ENCODE measurements around the gene SMNDC1.

- TF ChIP-seq CTCF (conservative IDR thresholded peaks at IDR 0.05), result no peak
- no peak for TF ChIP-seq ZFX (IDR thresholded peaks at IDR 0.05)
Measured at GRCh38 chr10:110310741-110311140, 6.0 kb upstream of the SMNDC1 start.

Measured in C4-2B (cell line).